Body of pancreas (tissue), 4 donors: ENCODE measurements around the gene CEACAM6. TPM values are rescaled to one million over a fixed set of nuclear protein-coding genes. Genes with fewer than 3 reads are reported as not detected.

Experiments used
- ATAC-seq: fragments of 150-250 bp; one replicate; pipeline ENCODE4 v1.9.1; 2016
- DNase-seq, 4 donors: peaks; one replicate each; pipeline ENCODE4 v3.0.0-alpha.2; 2019
- H3K27ac ChIP-seq, 4 donors: fragments of 200-600 bp; sonication (generic); 1 replicate in 3 of 4; 2 replicates in 1 of 4; pipeline versions ENCODE4 v1.5.1 to v1.6.1; 2016 to 2019; ENCODE audit warnings: mild to moderate bottlenecking in 1 of 4, mixed read lengths in 1 of 4, moderate library complexity in 1 of 4
- H3K27me3 ChIP-seq, 2 donors: fragments of 200-600 bp; sonication (generic); one replicate each; pipeline ENCODE4 v1.6.0; 2016; ENCODE audit warnings: mild to moderate bottlenecking in 1 of 2
- H3K36me3 ChIP-seq, 2 donors: fragments of 200-600 bp; sonication (generic); replicated peaks in 1 of 2; 2 replicates each; pipeline ENCODE4 v1.5.1; 2016; ENCODE audit warnings: low read depth in 2 of 2; ENCODE audit not compliant: insufficient read depth in 1 of 2
- H3K4me1 ChIP-seq: fragments of 200-600 bp; sonication (generic); one replicate; pipeline ENCODE4 v1.6.0; 2016
- H3K4me3 ChIP-seq, 2 donors: fragments of 200-600 bp; sonication (generic); 1 replicate in 1 of 2; 2 replicates in 1 of 2; pipeline ENCODE4 v1.5.1; 2016 to 2019
- H3K9me3 ChIP-seq, 3 donors: fragments of 200-600 bp; sonication (generic); 1 replicate in 2 of 3; 2 replicates in 1 of 3; pipeline ENCODE4 v1.5.1; 2016
- POLR2A ChIP-seq, 3 donors: fragments of 450-650 bp; IDR thresholded peaks; one replicate each; pipeline ENCODE4 v1.6.1; 2016; ENCODE audit warnings: antibody characterized with exemption in 3 of 3, mild to moderate bottlenecking in 2 of 3
- WGBS, 2 donors: methylation state at CpG; one replicate each; pipeline ENCODE4 v1.1.5; 2017; 5-methylcytosine and 5-hydroxymethylcytosine counted together
- intact Hi-C: fragments of 100-400 bp; cut with DNase I; formaldehyde crosslinking; loops from one replicate; pipeline ENCODE4 v1.15.1; 2023
- total RNA-seq, 2 donors: library from RNA; depleted of rRNA; stranded (reverse); fragments of >200 nt; gene quantifications; one replicate each; pipeline ENCODE4 v1.1.0, GENCODE V29; 2016
- TF ChIP-seq, protein P1 (sequence below), 7 experiments: fragments of 450-650 bp in 4 of 7; fragments of 200-600 bp in 3 of 7; sonication (generic) in 3 of 7; IDR thresholded peaks; one replicate each; pipeline ENCODE4 v1.5.1; 2016 to 2019; ENCODE audit warnings: antibody characterized with exemption in 7 of 7

Gene CEACAM6
- total RNA-seq, 2 donors from 2014 or later: 3.0 to 27.0 TPM

DNA sequence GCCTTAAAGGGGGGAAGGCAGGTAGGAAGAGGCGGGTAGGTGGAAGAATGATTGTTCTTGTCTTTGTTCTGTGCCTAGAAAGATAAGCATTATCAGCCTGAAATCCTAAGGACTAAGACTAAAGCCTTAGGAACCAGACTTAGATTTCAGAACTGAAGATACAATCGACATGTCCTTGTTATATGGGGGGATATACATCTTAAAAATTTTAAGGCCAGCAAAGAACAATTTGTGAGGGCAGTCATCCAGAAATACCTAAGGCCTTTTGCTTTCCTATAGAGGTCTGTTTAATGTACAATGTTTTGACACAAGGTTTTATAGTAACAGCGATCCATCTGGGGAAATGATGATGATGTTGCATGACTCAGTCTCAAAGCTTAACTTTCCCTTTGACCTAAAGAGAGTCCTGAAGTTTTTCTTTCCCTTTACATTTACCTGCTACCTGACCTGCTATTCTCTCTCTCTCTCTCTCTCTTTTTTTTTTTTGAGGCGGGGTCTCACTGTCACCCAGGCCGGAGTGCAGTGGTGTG, 20.2 kb upstream of the CEACAM6 start:
- TF ChIP-seq, protein P1, sequence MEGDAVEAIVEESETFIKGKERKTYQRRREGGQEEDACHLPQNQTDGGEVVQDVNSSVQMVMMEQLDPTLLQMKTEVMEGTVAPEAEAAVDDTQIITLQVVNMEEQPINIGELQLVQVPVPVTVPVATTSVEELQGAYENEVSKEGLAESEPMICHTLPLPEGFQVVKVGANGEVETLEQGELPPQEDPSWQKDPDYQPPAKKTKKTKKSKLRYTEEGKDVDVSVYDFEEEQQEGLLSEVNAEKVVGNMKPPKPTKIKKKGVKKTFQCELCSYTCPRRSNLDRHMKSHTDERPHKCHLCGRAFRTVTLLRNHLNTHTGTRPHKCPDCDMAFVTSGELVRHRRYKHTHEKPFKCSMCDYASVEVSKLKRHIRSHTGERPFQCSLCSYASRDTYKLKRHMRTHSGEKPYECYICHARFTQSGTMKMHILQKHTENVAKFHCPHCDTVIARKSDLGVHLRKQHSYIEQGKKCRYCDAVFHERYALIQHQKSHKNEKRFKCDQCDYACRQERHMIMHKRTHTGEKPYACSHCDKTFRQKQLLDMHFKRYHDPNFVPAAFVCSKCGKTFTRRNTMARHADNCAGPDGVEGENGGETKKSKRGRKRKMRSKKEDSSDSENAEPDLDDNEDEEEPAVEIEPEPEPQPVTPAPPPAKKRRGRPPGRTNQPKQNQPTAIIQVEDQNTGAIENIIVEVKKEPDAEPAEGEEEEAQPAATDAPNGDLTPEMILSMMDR (IDR thresholded peaks at IDR 0.05): no peak
- no peak for TF ChIP-seq POLR2A (IDR thresholded peaks at IDR 0.05)
- intact Hi-C loops: no loop called here
- Histone ChIP-seq H3K27me3 (no peaks in the 10 kb centered on the region), H3K27ac (no peak overlapping the region), H3K4me3 (no peak overlapping the region), H3K9me3 (no peaks in the 10 kb centered on the region), H3K36me3 (no peaks in the 10 kb centered on the region), H3K4me1 (no peaks in the 10 kb centered on the region)
- ATAC-seq: no peak
- DNase-seq: no peak
- 70 to 78% methylated on average over 5 of the region's 5 CpGs for WGBS, 2 donors

DNA sequence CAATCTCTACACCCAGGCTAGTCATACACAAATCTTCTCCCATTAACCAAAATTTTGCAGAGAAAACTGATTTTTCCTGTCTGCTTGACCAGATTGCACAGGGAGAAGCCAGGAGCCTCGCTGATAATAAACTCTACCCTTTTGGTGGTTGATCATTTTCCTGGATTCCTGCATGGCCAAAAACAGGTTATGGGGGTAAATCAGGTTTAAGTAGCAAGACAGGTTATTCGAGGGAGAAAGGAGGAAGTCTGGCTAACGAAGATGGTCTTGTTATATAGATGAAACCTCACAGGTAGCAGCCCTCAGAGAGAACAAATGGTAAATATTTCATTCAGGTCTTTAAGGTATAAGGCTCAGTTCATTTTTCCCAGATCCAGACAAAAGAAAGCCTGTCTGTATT, 16.0 kb upstream of the CEACAM6 start:
- 46 to 49% methylated on average over 3 of the region's 3 CpGs for WGBS, 2 donors
- no peak for DNase-seq

DNA sequence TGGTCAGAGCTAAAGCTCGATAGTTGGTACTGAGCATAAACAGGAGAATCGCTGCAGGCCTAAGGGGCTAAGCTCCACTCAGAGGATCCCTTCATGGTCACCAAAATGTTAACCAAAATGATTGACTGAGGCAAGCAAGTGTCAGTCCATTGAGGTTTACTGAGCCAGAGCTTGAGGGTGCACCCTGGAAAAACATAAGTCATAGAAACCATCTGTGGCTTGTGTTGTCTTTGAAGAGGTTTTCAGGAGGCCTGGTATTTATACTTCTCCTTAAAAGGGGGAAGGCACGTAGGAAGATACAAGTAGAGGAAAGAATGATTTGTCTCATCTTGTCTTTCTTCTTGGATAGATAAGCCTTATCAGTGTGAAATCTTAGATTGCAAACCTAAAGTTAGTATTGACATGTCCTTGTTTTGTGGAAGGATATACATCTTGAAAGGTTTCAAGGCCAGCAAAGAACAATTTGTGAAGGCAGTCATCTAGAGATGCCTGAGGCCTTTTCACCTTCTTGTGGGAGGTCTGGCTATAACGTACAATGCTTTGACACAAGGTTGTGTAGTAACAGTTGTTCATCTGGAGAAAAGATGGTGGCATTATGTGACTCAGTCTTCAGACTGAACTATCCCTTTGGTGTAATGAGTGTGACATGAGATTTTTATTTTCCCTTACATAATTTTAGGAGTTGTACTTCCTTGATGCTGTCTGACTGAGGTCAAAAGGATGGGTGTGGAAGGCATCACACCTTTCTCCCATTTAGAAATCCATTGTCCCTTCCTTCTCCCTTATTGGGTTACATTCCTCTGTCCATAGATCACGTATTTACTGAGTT, 14.7 kb upstream of the CEACAM6 start:
- 69 to 70% methylated on average over 5 of the region's 5 CpGs for WGBS, 2 donors
- H3K36me3 ChIP-seq: no peaks in the 10 kb centered on the region
- no peak for ATAC-seq
- no peaks in the 10 kb centered on the region for H3K27me3 ChIP-seq
- TF ChIP-seq, protein P1 (IDR thresholded peaks at IDR 0.05): no peak
- no peak for TF ChIP-seq POLR2A (IDR thresholded peaks at IDR 0.05)
- H3K9me3 ChIP-seq: no peaks in the 10 kb centered on the region
- DNase-seq: no peak
- H3K4me1 ChIP-seq: no peaks in the 10 kb centered on the region
- H3K4me3 ChIP-seq: no peak overlapping the region
- H3K27ac ChIP-seq: no peak overlapping the region
- intact Hi-C loops: loop anchor here (10.0 kb wide), 1 partner anchor 106 kb away; no protein-coding TSS in a partner anchor

More for the DNA sequence above, 16.0 kb upstream of the CEACAM6 start:
- Histone ChIP-seq H3K27me3 (no peaks in the 10 kb centered on the region), H3K4me3 (no peak overlapping the region), H3K4me1 (no peaks in the 10 kb centered on the region), H3K36me3 (no peaks in the 10 kb centered on the region), H3K9me3 (no peaks in the 10 kb centered on the region), H3K27ac (no peak overlapping the region)
- intact Hi-C loops: no loop called here
- no peak for ATAC-seq
- TF ChIP-seq POLR2A (IDR thresholded peaks at IDR 0.05): no peak
- TF ChIP-seq, protein P1 (IDR thresholded peaks at IDR 0.05): no peak

DNA sequence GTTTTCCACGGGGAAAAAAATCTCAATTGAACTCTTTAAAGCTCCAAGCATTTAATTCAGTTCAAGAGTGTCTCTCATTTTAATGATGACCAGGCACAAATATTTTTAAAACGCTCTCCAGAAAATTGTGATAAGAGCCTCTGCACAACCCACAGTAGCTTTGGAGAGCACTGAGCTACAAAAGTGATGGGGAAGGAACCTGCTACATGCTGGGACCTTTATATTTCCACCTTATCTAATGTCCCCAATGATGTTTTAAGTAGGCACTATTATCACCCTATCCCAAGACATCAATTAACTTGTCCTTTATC, 14.1 kb upstream of the CEACAM6 start:
- 54 to 63% methylated on average over 2 of the region's 2 CpGs for WGBS, 2 donors
- Histone ChIP-seq H3K36me3 (no peaks in the 10 kb centered on the region), H3K9me3 (no peaks in the 10 kb centered on the region), H3K4me3 (no peak overlapping the region), H3K27ac (no peak overlapping the region), H3K27me3 (no peaks in the 10 kb centered on the region), H3K4me1 (no peaks in the 10 kb centered on the region)
- no peak for DNase-seq
- ATAC-seq: no peak
- TF ChIP-seq POLR2A (IDR thresholded peaks at IDR 0.05): no peak
- TF ChIP-seq, protein P1 (IDR thresholded peaks at IDR 0.05): no peak
- intact Hi-C loops: loop anchor here (10.0 kb wide), 1 partner anchor 106 kb away; no protein-coding TSS in a partner anchor
